Measurements from ENCODE around the gene ZBTB40. TPM values are rescaled to one million over a fixed set of nuclear protein-coding genes. Genes with fewer than 3 reads are reported as not detected.

ZBTB40 gene
- total and polyA plus RNA-seq, 9 donors: 8.3 to 26.0 (median 19.1) TPM

- no peaks in the 10 kb centered on the region for H3K4me1 ChIP-seq (ENCODE audit: insufficient read depth)
- H3K9me3 ChIP-seq: no peaks in the 10 kb centered on the region
- H3K4me3 ChIP-seq: no peak overlapping the region
- H3K36me3 ChIP-seq: no peaks in the 10 kb centered on the region
- WGBS, 3 donors: 61 to 73% (median 64%) methylated on average over 7 of the region's 7 CpGs
- no peaks in the 10 kb centered on the region for H3K27me3 ChIP-seq
- intact Hi-C loops (cut with DNase I): no loop called here
- no peak overlapping the region for H3K27ac ChIP-seq
- TF ChIP-seq EP300 (IDR thresholded peaks at IDR 0.05) (no peak), POLR2A (IDR thresholded peaks at IDR 0.05) (no peak), CTCF (IDR thresholded peaks at IDR 0.05) (no peak)
- no peak for DNase-seq
Measured at GRCh38 chr1:22573237-22573636, 121.6 kb downstream of the ZBTB40 start.

- no peak overlapping the region for H3K4me3 ChIP-seq
- TF ChIP-seq POLR2A (IDR thresholded peaks at IDR 0.05): no peak
- no peak for TF ChIP-seq CTCF (IDR thresholded peaks at IDR 0.05)
- TF ChIP-seq EP300 (IDR thresholded peaks at IDR 0.05): no peak
- no peak overlapping the region for H3K27ac ChIP-seq
- no peaks in the 10 kb centered on the region for H3K36me3 ChIP-seq
- DNase-seq: no peak
- H3K27me3 ChIP-seq: no peaks in the 10 kb centered on the region
- 48 to 53% (median 49%) methylated on average over 8 of the region's 8 CpGs for WGBS, 3 donors
- H3K9me3 ChIP-seq: no peaks in the 10 kb centered on the region
- intact Hi-C loops (cut with DNase I): no loop called here
- H3K4me1 ChIP-seq (ENCODE audit: insufficient read depth): no peaks in the 10 kb centered on the region
Measured at GRCh38 chr1:22575532-22576149, 124.0 kb downstream of the ZBTB40 start.

- intact Hi-C loops (cut with DNase I): no loop called here
- WGBS, 3 donors: 82 to 85% (median 84%) methylated on average over 23 of the region's 23 CpGs
- no peak overlapping the region for H3K27ac ChIP-seq
Measured at GRCh38 chr1:22576150-22576544, 124.5 kb downstream of the ZBTB40 start.

GRCh38 chr1:22576617-22577016, 125.0 kb downstream of the ZBTB40 start:
- TF ChIP-seq CTCF (IDR thresholded peaks at IDR 0.05) (no peak), POLR2A (IDR thresholded peaks at IDR 0.05) (no peak), EP300 (IDR thresholded peaks at IDR 0.05) (no peak)
- Histone ChIP-seq H3K27ac (no peak overlapping the region), H3K27me3 (no peaks in the 10 kb centered on the region), H3K4me1 (ENCODE audit: insufficient read depth) (no peaks in the 10 kb centered on the region), H3K9me3 (no peaks in the 10 kb centered on the region), H3K36me3 (no peaks in the 10 kb centered on the region), H3K4me3 (no peak overlapping the region)
- intact Hi-C loops (cut with DNase I): no loop called here
- 83 to 89% (median 85%) methylated on average over 19 to 24 of the region's 24 CpGs for WGBS, 3 donors
- DNase-seq: no peak

More at GRCh38 chr1:22576150-22576544, 124.5 kb downstream of the ZBTB40 start:
- H3K4me3 ChIP-seq: no peak overlapping the region
- H3K27me3 ChIP-seq: no peaks in the 10 kb centered on the region
- H3K9me3 ChIP-seq: no peaks in the 10 kb centered on the region
- TF ChIP-seq CTCF (IDR thresholded peaks at IDR 0.05) (no peak), POLR2A (IDR thresholded peaks at IDR 0.05) (no peak), EP300 (IDR thresholded peaks at IDR 0.05) (no peak)
- H3K4me1 ChIP-seq (ENCODE audit: insufficient read depth): no peaks in the 10 kb centered on the region
- H3K36me3 ChIP-seq: no peaks in the 10 kb centered on the region
- no peak for DNase-seq

All from ovary (tissue), 9 donors.